NT2/D1 (cell line): ENCODE measurements around the gene MPDU1.
A peak's percentile ranks its signal among the peaks of the same experiment; 100 is the strongest.

Experiments used
- DNase-seq: peaks from one replicate; pipeline ENCODE4 v3.0.0-alpha.2; 2011; ENCODE audit warnings: low read depth, low spot score
- H3K27me3 ChIP-seq: 2 replicates; pipeline ENCODE4 v1.6.0; 2011; ENCODE audit warnings: mild to moderate bottlenecking; ENCODE audit not compliant: insufficient read length, insufficient read depth
- H3K36me3 ChIP-seq: 2 replicates; pipeline ENCODE4 v1.6.1; 2011; ENCODE audit warnings: mild to moderate bottlenecking, low read length, mixed read lengths; ENCODE audit not compliant: insufficient read depth, insufficient read length
- H3K4me1 ChIP-seq: 2 replicates; pipeline ENCODE4 v1.5.1; 2011; ENCODE audit not compliant: insufficient read depth, insufficient read length
- H3K4me3 ChIP-seq: 2 replicates; pipeline ENCODE4 v1.5.1; 2011; ENCODE audit warnings: low read depth; ENCODE audit not compliant: insufficient read length
- H3K9ac ChIP-seq: 2 replicates; pipeline ENCODE4 v1.6.0; 2011; ENCODE audit warnings: low read depth; ENCODE audit not compliant: insufficient read length
- H3K9me3 ChIP-seq: 2 replicates; pipeline ENCODE4 v1.5.1; 2011; ENCODE audit warnings: mild to moderate bottlenecking, low read length; ENCODE audit not compliant: insufficient read depth
- SUZ12 ChIP-seq: IDR thresholded peaks from 2 replicates; pipeline ENCODE4 v1.6.1; 2011; ENCODE audit not compliant: insufficient read length, insufficient read depth; ENCODE audit errors: extremely low read depth
- YY1 ChIP-seq: IDR thresholded peaks from 2 replicates; pipeline ENCODE4 v1.6.1; 2011; ENCODE audit not compliant: insufficient read length, insufficient read depth
- ZNF274 ChIP-seq: IDR thresholded peaks from 2 replicates; pipeline ENCODE4 v1.6.1; 2011; ENCODE audit warnings: mild to moderate bottlenecking, low read depth, low read length

The MPDU1 gene

GRCh38 chr17:7627250-7628121, 43.8 kb downstream of the MPDU1 start, which contains the start of gene SAT2:
Gene SAT2 (minus strand): TSS chr17:7627821. CDS start chr17:7627635, 186 bp downstream.
- H3K9ac ChIP-seq = peak within 1 kb of the TSS; percentile 91
- H3K4me1 ChIP-seq = no peaks in the 10 kb centered on the region
- H3K9me3 ChIP-seq = no peaks in the 10 kb centered on the region
- peak within 1 kb of the TSS; percentile 75 for H3K4me3 ChIP-seq
- no peaks in the 10 kb centered on the region for H3K27me3 ChIP-seq
- peak; percentile 89 for DNase-seq
- TF ChIP-seq SUZ12 (no peak), ZNF274 (no peak)
- peaks cover 2% of the 10 kb centered on the region for H3K36me3 ChIP-seq

DNA sequence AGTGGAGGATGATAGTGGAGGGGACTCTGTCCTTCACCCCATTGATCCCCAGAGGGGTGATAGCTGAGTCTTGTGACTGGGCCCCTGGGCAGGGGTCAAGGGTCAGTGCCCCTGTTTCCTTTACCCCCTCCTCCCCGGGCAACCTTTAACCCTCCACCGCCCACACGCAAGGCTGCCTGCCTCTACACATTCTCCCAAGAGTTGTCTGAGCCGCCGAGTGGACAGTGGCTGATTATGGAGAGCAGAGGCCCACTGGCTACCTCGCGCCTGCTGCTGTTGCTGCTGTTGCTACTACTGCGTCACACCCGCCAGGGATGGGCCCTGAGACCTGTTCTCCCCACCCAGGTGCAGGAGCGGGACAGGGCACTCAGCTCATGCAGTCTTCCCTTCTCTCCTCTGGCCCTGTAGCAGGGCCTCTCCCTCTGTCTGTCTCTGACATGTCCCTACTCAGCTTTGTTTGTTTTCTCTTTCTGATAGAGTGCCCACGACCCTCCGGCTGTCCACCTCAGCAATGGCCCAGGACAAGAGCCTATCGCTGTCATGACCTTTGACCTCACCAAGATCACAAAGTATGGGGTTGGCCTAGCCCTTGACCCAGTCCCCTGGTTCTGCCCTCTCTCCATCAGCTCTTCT, 46.4 kb downstream of the MPDU1 start, which contains the start of gene SHBG:
SHBG (plus strand) TSS at position 197 of the 633 bp plus-strand sequence; CDS start at position 235, 38 bp downstream.
- no peak for DNase-seq

DNA sequence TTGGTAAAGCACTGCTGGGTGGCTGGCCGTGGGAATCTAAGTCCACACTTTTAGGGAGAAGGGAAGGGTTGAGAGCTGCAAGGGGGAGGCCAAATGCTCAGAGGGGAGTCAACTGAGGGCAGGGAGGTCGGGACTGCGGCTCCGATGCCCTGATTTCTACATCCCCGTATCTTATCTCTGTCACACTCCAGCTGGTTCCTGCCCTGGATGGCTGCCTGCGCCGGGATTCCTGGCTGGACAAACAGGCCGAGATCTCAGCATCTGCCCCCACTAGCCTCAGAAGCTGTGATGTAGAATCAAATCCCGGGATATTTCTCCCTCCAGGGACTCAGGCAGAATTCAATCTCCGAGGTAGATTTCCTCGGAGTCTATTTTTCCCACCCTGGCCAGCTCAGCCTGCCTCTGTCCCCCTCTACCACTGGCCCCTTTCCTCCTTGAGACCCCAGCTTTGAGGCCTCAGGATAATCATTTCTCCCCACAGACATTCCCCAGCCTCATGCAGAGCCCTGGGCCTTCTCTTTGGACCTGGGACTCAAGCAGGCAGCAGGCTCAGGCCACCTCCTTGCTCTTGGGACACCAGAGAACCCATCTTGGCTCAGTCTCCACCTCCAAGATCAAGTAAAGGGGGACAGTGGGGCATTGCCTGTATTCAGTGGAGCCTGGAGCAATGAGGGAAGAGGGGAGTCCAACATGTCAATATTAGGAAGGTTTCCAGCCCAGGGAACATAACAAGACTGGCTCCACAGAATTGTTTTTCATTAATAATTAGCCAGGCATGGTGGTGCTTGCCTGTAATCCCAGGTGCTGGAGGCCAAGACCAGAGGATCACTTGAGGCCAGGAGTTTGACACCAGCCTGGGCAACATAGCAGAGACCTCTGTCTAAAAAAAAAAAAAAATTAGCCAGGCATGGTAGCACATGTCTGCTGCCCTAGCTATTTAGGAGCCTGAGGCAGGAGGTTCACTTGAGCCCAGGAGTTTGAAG, 48.0 kb downstream of the MPDU1 start:
- no peaks in the 10 kb centered on the region for H3K36me3 ChIP-seq
- no peak for TF ChIP-seq ZNF274
- TF ChIP-seq YY1 = no peak
- no peak for TF ChIP-seq SUZ12
- DNase-seq = no peak

More for the DNA sequence above, 46.4 kb downstream of the MPDU1 start, which contains the start of gene SHBG:
- H3K9me3 ChIP-seq = no peaks in the 10 kb centered on the region
- H3K4me1 ChIP-seq = peaks cover 2% of the 10 kb centered on the region
- H3K4me3 ChIP-seq = no peak within 1 kb of the TSS
- no peak within 1 kb of the TSS for H3K9ac ChIP-seq
- H3K36me3 ChIP-seq = peaks cover 2% of the 10 kb centered on the region
- H3K27me3 ChIP-seq = no peaks in the 10 kb centered on the region
- TF ChIP-seq ZNF274 (no peak), YY1 (no peak), SUZ12 (no peak)

DNA sequence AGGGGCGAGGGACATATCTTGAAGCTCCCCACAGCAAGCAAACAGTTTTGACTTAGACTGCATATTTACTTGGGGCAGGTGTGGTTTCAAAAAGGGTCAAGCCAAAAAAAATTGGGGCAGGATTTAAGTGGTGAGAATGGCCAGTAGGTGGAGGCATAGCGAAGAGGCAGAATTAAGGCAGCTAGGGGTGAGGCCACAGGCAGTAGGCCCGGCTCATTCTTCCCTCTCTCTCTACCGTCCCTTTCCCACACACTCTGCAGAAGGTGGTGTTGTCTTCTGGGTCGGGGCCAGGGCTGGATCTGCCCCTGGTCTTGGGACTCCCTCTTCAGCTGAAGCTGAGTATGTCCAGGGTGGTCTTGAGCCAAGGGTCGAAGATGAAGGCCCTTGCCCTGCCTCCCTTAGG, 48.8 kb downstream of the MPDU1 start:
- no peak overlapping the region for H3K4me3 ChIP-seq
- no peaks in the 10 kb centered on the region for H3K27me3 ChIP-seq
- H3K4me1 ChIP-seq = peaks cover 2% of the 10 kb centered on the region
- H3K9ac ChIP-seq = no peak overlapping the region
- no peaks in the 10 kb centered on the region for H3K9me3 ChIP-seq
- TF ChIP-seq YY1 (no peak), SUZ12 (no peak)
- no peak for DNase-seq
- H3K36me3 ChIP-seq = no peaks in the 10 kb centered on the region

More for the DNA sequence above, 48.0 kb downstream of the MPDU1 start:
- Histone ChIP-seq H3K9ac (no peak overlapping the region), H3K4me3 (no peak overlapping the region), H3K4me1 (peaks cover 2% of the 10 kb centered on the region), H3K9me3 (no peaks in the 10 kb centered on the region), H3K27me3 (no peaks in the 10 kb centered on the region)

GRCh38 chr17:7633093-7633492, 49.4 kb downstream of the MPDU1 start:
- no peak for TF ChIP-seq YY1
- H3K9me3 ChIP-seq = no peaks in the 10 kb centered on the region

DNA sequence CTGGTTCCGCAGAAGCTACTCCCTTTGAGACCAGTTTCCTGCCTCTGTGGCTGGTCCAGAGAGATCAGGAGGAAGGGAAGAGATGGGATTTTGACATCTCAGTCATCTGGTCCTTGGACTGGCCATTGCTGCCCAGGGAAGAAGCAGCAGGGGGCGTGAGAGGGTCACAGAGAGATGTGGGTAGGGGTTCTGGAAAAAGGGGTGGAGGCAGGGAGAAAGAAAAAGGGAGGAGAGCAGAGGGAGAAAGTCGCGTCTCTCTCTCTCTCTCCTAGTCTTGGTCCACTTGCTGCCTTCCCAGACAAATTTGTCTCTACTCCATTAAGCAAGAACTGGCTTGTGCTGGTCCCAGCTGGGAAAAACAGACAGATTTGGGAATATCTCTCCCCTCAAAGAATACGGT, 50.7 kb downstream of the MPDU1 start:
- no peak overlapping the region for H3K4me3 ChIP-seq
- DNase-seq = no peak
- TF ChIP-seq YY1 (no peak), SUZ12 (no peak), ZNF274 (no peak)
- H3K9me3 ChIP-seq = no peaks in the 10 kb centered on the region
- H3K36me3 ChIP-seq = no peaks in the 10 kb centered on the region
- H3K9ac ChIP-seq = no peak overlapping the region
- no peaks in the 10 kb centered on the region for H3K27me3 ChIP-seq
- H3K4me1 ChIP-seq = peaks cover 2% of the 10 kb centered on the region

More at GRCh38 chr17:7633093-7633492, 49.4 kb downstream of the MPDU1 start:
- no peak for DNase-seq
- Histone ChIP-seq H3K9ac (no peak overlapping the region), H3K27me3 (no peaks in the 10 kb centered on the region), H3K4me1 (peaks cover 2% of the 10 kb centered on the region), H3K4me3 (no peak overlapping the region), H3K36me3 (no peaks in the 10 kb centered on the region)
